Epithelial cell of umbilical artery (primary cell): ENCODE data around the gene BICDL2. TPM values are rescaled to one million over a fixed set of nuclear protein-coding genes. Genes with fewer than 3 reads are reported as not detected.

Source experiments
- total RNA-seq: library from RNA; depleted of rRNA; stranded (reverse); fragments of >200 nt; gene quantifications from 2 replicates; pipeline ENCODE4 v1.2.3, GENCODE V29; 2014

The BICDL2 gene, protein sequence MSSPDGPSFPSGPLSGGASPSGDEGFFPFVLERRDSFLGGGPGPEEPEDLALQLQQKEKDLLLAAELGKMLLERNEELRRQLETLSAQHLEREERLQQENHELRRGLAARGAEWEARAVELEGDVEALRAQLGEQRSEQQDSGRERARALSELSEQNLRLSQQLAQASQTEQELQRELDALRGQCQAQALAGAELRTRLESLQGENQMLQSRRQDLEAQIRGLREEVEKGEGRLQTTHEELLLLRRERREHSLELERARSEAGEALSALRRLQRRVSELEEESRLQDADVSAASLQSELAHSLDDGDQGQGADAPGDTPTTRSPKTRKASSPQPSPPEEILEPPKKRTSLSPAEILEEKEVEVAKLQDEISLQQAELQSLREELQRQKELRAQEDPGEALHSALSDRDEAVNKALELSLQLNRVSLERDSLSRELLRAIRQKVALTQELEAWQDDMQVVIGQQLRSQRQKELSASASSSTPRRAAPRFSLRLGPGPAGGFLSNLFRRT
- not detected in 2 replicates for total RNA-seq

DNA sequence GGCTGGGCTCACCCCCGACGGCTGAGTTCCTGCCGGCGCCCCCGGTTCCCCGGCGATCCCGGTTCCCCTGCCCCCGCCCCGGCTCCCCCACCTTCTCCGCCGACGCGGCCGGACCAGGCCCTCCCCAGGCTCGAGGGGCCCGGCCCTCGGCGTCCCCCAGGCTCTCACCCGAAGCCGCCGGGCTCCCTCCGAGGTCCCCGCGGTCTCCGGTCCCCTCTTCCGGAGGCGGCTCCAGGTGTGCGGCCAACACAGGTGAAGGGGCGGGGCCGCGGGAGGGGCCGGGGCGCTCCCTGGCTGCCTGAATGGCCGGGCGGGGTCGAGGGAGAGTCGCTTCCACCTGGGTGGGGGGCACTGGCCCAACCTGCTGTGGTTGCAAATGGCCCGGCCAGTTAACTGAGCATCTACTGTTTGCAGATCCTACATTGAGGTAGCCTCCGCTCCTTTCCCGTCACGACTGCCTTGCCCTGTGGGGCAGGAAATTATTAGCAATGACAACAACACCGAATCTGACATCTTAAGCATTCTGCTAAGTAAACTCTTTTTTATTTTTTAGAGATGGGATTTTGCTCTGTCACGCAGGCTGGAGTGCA, at the start of gene BICDL2:
BICDL2 (minus strand) TSS at position 219 of the 590 bp plus-strand sequence. CDS start 1,448 bp downstream, outside the sequence.

DNA sequence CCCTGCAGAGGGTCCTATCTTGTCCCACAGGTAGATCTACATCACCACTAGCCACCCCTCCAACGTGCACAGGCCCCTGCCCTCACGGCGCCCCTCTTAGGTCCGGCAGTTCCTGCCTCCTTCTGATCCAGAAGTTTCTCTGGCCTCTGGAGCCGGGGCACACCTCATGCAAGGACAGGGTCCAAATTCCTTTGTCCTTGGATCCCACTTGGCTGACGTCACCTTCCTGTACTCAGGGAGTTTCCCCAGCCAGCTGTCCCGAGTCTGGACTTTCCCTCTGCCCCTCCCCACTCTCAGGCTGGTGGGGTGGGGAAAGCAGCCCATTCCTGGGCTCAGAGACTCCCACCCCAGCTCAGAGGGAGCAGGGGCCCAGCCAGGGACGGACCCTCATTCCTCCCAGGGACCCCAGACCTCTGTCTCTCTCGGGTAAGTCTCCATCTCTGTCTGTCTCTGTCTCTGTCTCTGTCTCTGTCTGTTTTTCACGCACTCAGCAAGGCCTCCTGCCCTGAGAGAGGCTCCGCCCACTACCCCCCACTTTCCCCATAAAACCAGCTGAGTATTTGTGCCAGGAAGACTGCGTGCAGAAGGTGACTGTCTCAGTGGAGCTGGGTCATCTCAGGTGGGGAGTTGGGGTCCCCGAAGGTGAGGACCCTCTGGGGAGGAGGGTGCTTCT, 28.5 kb upstream of the BICDL2 start, which contains the start of gene IL32:
IL32 (plus strand) TSS at position 572 of the 673 bp plus-strand sequence. CDS start 172 bp downstream, outside the sequence.

DNA sequence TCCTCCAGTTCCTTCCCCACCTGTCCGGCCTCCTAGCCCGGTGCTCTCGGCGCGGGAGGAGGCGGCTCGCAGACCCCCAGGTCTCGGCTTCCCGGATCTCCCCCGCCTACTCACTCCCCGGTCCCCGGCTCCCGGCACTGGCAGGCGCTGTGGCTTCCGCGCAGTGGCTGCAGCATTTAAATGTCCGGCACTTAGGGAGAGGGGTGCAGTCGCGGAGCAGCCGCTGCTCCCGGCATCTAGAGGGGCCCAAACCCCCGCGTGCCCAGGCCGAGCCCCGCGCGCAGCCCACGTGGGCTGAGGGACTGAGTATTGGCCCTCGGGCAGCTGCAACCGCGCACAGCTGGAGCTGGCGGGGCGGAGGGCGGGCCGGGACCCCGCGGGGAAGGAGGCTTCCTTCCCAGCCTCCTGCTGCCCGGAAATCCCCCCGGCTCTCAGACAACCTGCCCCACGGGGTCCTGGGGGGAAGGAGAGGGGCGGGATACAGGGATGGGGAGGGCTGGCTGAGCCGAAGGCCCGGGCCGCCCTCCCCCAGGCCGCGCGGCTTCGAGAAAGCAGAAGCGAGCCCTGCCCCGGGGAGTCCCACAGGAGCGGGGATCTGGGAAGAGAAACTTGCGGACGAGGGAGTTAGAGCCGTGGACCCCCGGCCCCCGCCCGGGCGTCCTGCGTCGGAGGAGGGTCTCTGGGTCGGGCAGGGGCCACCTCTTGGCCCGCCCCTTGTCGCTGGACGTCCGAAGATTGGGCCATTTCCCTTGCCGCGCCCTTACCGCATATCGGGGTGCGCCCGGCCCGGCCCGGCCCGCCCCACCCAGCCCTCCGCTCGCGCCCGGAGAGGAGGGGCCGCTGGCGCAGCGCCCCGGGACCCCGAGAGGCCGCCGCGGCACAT, 9.3 kb upstream of the BICDL2 start, which contains the start of gene MMP25:
MMP25 (plus strand) TSS at position 804 of the 883 bp plus-strand sequence. CDS start 357 bp downstream, outside the sequence.

DNA sequence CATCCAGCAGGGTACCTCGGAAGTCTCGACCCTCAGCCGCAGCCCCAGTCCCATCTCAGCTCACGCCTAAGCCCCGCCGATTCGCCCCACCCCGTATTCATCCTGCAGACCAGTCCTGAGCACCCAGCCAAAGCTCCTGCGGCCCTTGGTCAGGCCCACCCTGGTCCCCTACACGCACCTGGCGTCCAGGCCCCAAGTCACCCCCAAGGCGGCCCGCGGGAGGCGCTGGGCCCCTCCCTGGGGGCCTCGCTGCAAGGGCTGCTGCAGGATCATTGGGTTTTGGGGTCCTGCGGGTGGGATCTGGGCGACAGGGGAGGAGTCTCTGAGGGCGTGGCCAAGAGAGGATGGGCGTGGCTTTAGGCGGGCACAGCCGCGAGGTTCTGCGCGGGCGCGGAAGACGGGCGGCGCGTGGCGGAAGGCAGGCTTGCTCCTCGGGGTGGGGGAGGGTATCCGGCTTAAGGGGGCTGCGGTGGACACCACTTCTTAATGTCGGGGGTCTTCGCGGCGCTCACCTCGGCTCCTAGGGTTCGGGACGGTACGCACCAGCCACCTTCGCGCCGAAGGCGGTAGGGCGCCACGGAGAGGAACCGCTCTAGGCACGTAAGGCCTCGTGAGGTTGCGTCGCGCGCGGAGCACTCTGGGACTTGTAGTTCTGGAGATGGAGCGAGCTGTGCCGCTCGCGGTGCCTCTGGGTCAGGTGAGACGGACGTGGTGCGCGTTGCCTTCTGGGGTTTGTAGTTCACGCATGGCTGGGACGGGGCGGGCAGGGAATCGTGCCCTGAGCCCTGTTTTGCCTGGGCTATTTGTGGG, 12.9 kb downstream of the BICDL2 start, which contains the start of the genes HCFC1R1 and THOC6:
HCFC1R1 (minus strand) TSS at position 274 of the 810 bp plus-strand sequence; CDS start at position 273, 1 bp downstream.
THOC6 (plus strand) TSS at position 367 of the 810 bp plus-strand sequence; CDS start at position 659, 292 bp downstream.

DNA sequence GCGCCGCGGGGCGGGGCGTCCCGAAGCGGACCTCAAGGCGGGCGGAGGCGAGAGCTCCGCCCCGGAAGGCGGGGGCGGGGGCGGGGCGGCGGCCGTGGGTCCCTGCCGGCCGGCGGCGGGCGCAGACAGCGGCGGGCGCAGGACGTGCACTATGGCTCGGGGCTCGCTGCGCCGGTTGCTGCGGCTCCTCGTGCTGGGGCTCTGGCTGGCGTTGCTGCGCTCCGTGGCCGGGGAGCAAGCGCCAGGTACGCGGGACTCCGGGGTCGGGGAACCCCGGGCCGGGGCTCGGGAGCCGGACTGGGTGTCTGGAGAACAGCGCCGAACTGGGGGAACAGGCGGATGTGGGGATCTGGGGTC, 16.5 kb downstream of the BICDL2 start, which contains the start of gene TNFRSF12A:
TNFRSF12A (plus strand) TSS at position 122 of the 357 bp plus-strand sequence; CDS start at position 152, 30 bp downstream.

DNA sequence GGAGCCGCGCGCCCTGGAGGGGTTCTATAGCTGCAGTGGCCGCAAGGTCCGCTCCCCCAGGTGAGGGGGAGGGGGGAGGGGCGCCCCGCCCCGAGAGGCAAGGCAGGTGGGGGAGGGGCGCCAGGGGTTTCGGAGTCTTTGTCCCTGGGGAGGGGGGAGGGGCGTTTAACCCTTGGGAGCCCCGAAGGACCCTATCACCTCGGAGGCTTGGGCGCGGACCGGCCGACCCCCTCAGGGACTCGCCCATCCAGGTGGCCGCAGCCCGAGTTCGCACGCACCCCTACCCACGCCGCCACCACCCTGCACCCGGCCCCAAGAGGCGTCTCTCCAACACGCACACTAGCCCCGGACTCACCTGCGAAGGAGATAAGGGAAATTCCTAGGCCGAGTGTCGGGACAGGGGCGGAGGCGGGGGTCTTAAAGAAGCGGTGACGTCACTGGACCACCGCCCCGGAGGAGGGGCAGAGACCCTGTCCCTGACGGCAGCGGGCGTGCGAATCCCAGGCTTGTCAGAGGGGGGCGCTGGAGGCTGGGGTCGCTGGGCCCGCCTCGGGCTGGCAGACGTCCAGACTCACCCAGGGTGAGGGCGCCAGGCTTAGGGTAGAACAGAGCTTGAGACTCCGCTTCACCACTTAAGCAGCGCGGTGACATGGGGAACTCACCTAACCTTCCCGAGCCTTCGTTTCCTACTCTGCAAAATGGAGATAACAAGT, 18.8 kb downstream of the BICDL2 start, which contains the start of gene CLDN6:
CLDN6 (minus strand) TSS at position 390 of the 713 bp plus-strand sequence. CDS start 2,162 bp downstream, outside the sequence.

DNA sequence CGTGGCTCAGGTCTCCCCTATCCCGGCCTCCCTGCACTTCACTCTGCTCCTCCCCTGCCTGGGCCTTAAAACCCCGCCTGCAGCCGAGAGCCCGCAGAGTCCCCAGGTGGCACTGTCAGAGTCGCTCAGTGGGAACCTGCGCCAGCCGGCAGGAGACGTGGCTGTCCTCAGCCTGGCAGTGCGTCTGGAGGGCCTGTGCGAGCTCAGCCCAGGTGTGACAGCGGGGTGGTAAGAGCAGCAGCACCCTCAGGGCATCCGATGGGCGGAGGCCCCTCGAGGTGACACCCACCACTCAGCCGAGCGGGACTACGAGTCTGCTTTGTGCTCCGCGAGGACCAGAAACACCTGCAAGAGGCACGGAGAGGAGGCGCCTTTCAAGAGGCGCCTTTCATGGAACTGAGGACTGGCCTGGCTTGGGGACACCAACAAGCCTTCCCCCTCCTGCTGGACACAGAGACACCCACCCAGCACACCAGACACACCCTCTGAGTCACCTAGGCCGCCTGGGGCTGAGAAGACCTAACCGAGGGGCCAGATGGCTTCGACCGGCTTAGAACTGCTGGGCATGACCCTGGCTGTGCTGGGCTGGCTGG, 23.8 kb downstream of the BICDL2 start, which contains the start of gene CLDN9:
CLDN9 (plus strand) TSS at position 96 of the 593 bp plus-strand sequence; CDS start at position 536, 440 bp downstream.

DNA sequence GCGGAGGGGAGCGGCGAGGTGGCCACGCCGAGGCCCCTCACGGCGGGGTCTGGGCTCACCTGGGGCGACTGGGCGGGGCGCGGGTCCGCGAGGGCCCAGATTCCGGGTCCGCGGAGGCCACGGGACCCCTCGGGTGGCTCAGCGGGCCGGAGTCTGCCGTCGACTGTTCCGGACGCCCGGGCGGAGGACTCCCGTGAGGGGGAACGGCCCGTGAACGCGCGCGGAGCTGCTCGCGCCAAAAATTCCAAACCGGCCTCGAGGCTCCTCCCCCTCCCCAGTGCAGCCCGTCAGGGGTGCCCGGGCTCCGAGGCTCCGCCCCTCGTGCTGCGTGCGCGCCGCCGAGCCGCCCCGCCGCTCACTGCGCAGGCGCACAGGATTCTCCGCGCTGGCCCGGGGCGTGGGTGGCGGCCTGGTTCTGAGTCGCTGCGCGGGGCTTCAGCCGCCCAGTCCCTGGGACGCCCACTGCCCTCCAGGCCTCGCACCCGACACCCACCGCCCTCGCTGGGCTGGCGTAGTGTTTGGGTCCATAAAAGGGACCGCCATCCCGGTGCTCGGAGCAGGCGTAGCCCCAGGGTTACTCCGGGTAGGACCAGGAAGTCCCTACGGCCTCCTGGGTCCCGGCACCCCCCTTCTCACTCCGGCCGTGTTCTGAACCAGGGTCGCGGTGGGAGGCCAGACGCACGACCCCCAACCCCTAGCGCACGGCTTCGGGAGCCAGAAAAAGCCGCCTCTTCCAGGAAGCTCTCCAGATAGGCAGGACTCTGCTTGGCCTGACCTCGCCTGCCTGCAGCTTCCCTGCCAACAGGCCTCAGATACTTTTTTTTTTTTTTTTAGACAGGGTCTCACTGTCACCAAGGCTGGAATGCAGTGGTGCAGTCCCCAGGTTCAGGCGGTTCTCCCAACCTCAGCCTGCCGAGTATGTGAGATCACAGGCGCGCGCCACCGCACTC, 56.2 kb downstream of the BICDL2 start, which contains the start of gene PKMYT1:
PKMYT1 (minus strand) TSS at position 220 of the 950 bp plus-strand sequence. CDS start 789 bp downstream, outside the sequence.

Other genes with a start within 250 kb of the BICDL2 start
- gene PRSS33, start 249.4 kb downstream of the BICDL2 start, total RNA-seq: not detected in 2 replicates
- gene PRSS41, start 238.5 kb downstream of the BICDL2 start, total RNA-seq: not detected in 2 replicates
- gene PRSS21, start 219.7 kb downstream of the BICDL2 start, total RNA-seq: 1.9 TPM in 1 of 2 replicates, not detected in the other
- gene ZG16B, start 206.6 kb downstream of the BICDL2 start, total RNA-seq: 0.65 and 1.5 TPM in 2 replicates
- gene PRSS22, start 178.8 kb downstream of the BICDL2 start, total RNA-seq: not detected in 2 replicates
- gene FLYWCH2, start 153.7 kb downstream of the BICDL2 start, total RNA-seq: 70.5 and 86.8 TPM in 2 replicates
- 31.3 and 33.1 TPM in 2 replicates for gene FLYWCH1, start 125.0 kb downstream of the BICDL2 start, total RNA-seq
- not detected in 2 replicates for gene KREMEN2, start 72.7 kb downstream of the BICDL2 start, total RNA-seq
- gene PAQR4, start 67.6 kb downstream of the BICDL2 start, total RNA-seq: 9.1 and 15.3 TPM in 2 replicates
- 7.9 and 8.1 TPM in 2 replicates for gene PKMYT1, start 56.5 kb downstream of the BICDL2 start, total RNA-seq
- not detected in 2 replicates for gene CLDN9, start 24.0 kb downstream of the BICDL2 start, total RNA-seq
- gene CLDN6, start 18.8 kb downstream of the BICDL2 start, total RNA-seq: not detected in 2 replicates
- gene TNFRSF12A, start 16.6 kb downstream of the BICDL2 start, total RNA-seq: 244 and 303 TPM in 2 replicates
- 2.9 and 7.0 TPM in 2 replicates for gene HCFC1R1, start 13.0 kb downstream of the BICDL2 start, total RNA-seq
- gene THOC6, start 12.9 kb downstream of the BICDL2 start, total RNA-seq: 25.3 and 36.8 TPM in 2 replicates
- gene MMP25, start 9.6 kb upstream of the BICDL2 start, total RNA-seq: under 0.01 TPM in 1 of 2 replicates, not detected in the other
- gene IL32, start 28.7 kb upstream of the BICDL2 start, total RNA-seq: 41.9 and 78.6 TPM in 2 replicates
- gene ZSCAN10, start 62.4 kb upstream of the BICDL2 start, total RNA-seq: not detected in 2 replicates
- gene ZNF205, start 75.6 kb upstream of the BICDL2 start, total RNA-seq: 20.1 and 29.9 TPM in 2 replicates
- gene ZNF213, start 98.1 kb upstream of the BICDL2 start, total RNA-seq: 3.5 and 4.5 TPM in 2 replicates
- gene OR1F1, start 151.3 kb upstream of the BICDL2 start, total RNA-seq: not detected in 2 replicates
- 10.1 and 11.9 TPM in 2 replicates for gene ZNF200, start 198.2 kb upstream of the BICDL2 start, total RNA-seq
- not detected in 2 replicates for gene MEFV, start 219.7 kb upstream of the BICDL2 start, total RNA-seq
- 45.5 and 54.9 TPM in 2 replicates for gene ZNF263, start 246.5 kb upstream of the BICDL2 start, total RNA-seq